NCI-H146 treated with DMSO at 0.1 percent for 48 hours (cell line): Measurements from ENCODE around the gene IMMP2L.

Experiments used
- DNase-seq: peaks from one replicate; lab custom pipeline; 2025; ENCODE audit not compliant: unreplicated experiment; lab: John Stamatoyannopoulos, UW

Gene IMMP2L

GRCh38 chr7:111173990-111174389 is 388.3 kb downstream of the IMMP2L start:
- no peak for DNase-seq

GRCh38 chr7:111173528-111173927 is 388.8 kb downstream of the IMMP2L start:
- no peak for DNase-seq

- DNase-seq, result no peak
Measured at GRCh38 chr7:111172564-111173257, 389.6 kb downstream of the IMMP2L start.

GRCh38 chr7:111168182-111168581 is 394.1 kb downstream of the IMMP2L start:
- DNase-seq, result peak; percentile 61

- DNase-seq, result no peak
Measured at GRCh38 chr7:111164442-111164841, 397.9 kb downstream of the IMMP2L start.

- no peak for DNase-seq
Measured at GRCh38 chr7:111162692-111163091, 399.6 kb downstream of the IMMP2L start.

- no peak for DNase-seq
Measured at GRCh38 chr7:111160297-111160696, 402.0 kb downstream of the IMMP2L start.

GRCh38 chr7:111159426-111159825 is 402.9 kb downstream of the IMMP2L start:
- no peak for DNase-seq

GRCh38 chr7:111150709-111151108 is 411.6 kb downstream of the IMMP2L start:
- DNase-seq, result no peak

- no peak for DNase-seq
Measured at GRCh38 chr7:111147708-111148533, 414.4 kb downstream of the IMMP2L start.

GRCh38 chr7:111146136-111146535 is 416.2 kb downstream of the IMMP2L start:
- DNase-seq, result no peak

- DNase-seq, result no peak
Measured at GRCh38 chr7:111145472-111145871, 416.8 kb downstream of the IMMP2L start.

GRCh38 chr7:111140091-111140865 is 422.0 kb downstream of the IMMP2L start:
- no peak for DNase-seq

- no peak for DNase-seq
Measured at GRCh38 chr7:111138586-111138985, 423.7 kb downstream of the IMMP2L start.

GRCh38 chr7:111138193-111138569 is 424.1 kb downstream of the IMMP2L start:
- no peak for DNase-seq

GRCh38 chr7:111137296-111138192 is 424.7 kb downstream of the IMMP2L start:
- no peak for DNase-seq

GRCh38 chr7:111132833-111133232 is 429.5 kb downstream of the IMMP2L start:
- no peak for DNase-seq

GRCh38 chr7:111129435-111129834 is 432.9 kb downstream of the IMMP2L start:
- DNase-seq, result no peak

- DNase-seq, result no peak
Measured at GRCh38 chr7:111126987-111127386, 435.3 kb downstream of the IMMP2L start.

GRCh38 chr7:111115966-111116365 is 446.3 kb downstream of the IMMP2L start:
- no peak for DNase-seq
